Daoy (cell line): ENCODE results near the gene ANXA4. TPM values are rescaled to one million over a fixed set of nuclear protein-coding genes. Genes with fewer than 3 reads are reported as not detected.

Source experiments
- DNase-seq: peaks from one replicate; pipeline ENCODE4 v3.0.0-alpha.2; 2015; ENCODE audit warnings: low read depth
- total RNA-seq: library from RNA; depleted of rRNA; stranded (reverse); fragments of >200 nt; shearing (Covaris generic); gene quantifications from 2 replicates; pipeline ENCODE4 v1.2.3, GENCODE V29; 2014; rRNA removed

Gene ANXA4
- total RNA-seq, 1 experiment from 2014 or later = 7.0 TPM

- DNase-seq = no peak
Measured at GRCh38 chr2:69844560-69844959, 102.6 kb downstream of the ANXA4 start.

GRCh38 chr2:69846182-69847067, 104.5 kb downstream of the ANXA4 start:
- DNase-seq = no peak

- DNase-seq = no peak
Measured at GRCh38 chr2:69847068-69847828, 105.3 kb downstream of the ANXA4 start.

- no peak for DNase-seq
Measured at GRCh38 chr2:69848186-69848790, 106.4 kb downstream of the ANXA4 start.

- no peak for DNase-seq
Measured at GRCh38 chr2:69858261-69858660, 116.3 kb downstream of the ANXA4 start.

GRCh38 chr2:69863298-69863697, 121.4 kb downstream of the ANXA4 start:
- DNase-seq = no peak

Other genes starting within 250 kb of the ANXA4 start
- 21.5 and 23.4 TPM in 2 replicates for gene AAK1, start 98.4 kb upstream of the ANXA4 start, total RNA-seq
- gene GMCL1, start 87.5 kb downstream of the ANXA4 start, total RNA-seq = 6.1 and 6.9 TPM in 2 replicates
- gene SNRNP27, start 151.8 kb downstream of the ANXA4 start, total RNA-seq = 103 and 135 TPM in 2 replicates
- 1.5 and 4.7 TPM in 2 replicates for gene MXD1, start 173.0 kb downstream of the ANXA4 start, total RNA-seq
- 0.80 and 1.2 TPM in 2 replicates for gene ASPRV1, start 219.5 kb downstream of the ANXA4 start, total RNA-seq